ENCODE data around the gene FBXW12.

- TF ChIP-seq POLR2A (IDR thresholded peaks at IDR 0.05; ENCODE audit: control extremely low read depth in 1 of 2, low read depth in 2 of 2, low read length in 2 of 2) (no peak), TAF1 (IDR thresholded peaks at IDR 0.05; ENCODE audit: low read depth, low read length) (no peak)
Measured at GRCh38 chr3:48418651-48419050, 46.6 kb downstream of the FBXW12 start.

Measured in H1 (cell line).